ENCODE data around the gene CAMK2N1. TPM values are rescaled to one million over a fixed set of nuclear protein-coding genes. Genes with fewer than 3 reads are reported as not detected.
A peak's percentile ranks its signal among the peaks of the same experiment; 100 is the strongest.

The CAMK2N1 gene
- total and polyA plus RNA-seq, 8 donors: 3.4 to 40.7 (median 6.6) TPM

DNA sequence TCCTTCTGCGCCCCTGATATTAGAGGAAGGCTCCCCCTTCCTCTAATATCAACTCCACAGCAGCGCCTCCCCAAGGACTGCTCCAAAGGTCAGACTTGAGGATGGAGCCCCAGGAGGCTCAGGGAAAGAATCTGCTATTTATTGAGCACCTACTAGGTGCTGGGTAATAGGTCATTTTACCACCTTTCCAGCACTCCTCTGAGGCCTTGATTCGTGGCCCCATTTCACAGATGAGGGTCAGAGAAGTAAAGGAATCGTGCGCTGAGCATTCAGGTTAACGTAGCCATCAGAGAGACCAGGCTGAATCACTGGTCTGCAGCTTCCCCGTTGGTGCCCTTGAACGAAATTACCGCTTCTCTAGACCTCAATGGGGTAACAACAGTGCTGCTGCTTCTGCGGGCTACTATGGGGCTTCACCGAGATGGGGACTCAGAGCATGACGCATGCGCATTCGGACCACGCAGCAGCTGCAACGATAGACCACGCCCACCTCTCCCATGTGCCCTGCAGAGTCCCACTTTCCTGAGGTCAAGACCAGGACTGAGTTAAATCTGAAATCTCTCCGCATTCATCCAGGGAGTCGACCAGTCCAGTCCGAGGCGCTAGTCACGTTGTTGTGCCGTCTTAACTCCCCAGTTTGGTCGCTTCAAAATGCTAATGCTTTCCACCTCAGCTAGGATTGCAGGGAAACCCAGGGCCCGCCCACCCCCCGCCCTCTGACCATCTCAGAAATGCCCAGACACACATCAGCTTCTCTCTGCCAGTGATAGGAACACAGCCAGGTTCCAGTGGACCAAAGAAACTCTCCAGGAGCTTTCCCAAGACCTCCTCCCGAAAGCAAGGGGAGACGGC is 12.9 kb downstream of the CAMK2N1 start:
- Histone ChIP-seq H3K27ac (no peak overlapping the region), H3K27me3 (no peaks in the 10 kb centered on the region), H3K36me3 (no peaks in the 10 kb centered on the region), H3K4me1 (peaks cover 0 to 6% (median 5%) of the 10 kb centered on the region in 3 donors), H3K9me3 (no peaks in the 10 kb centered on the region), H3K4me3 (no peak overlapping the region)
- ATAC-seq (peak in 1 of 4 donors; percentile 46), DNase-seq (peak in 1 of 6 donors; percentile 44), FAIRE-seq (no peak)
- 28 to 33% methylated on average over 28 of the region's 28 CpGs for WGBS, 2 donors
- intact Hi-C loops (cut with DNase I): no loop called here
- no peak for TF ChIP-seq CTCF (IDR thresholded peaks at IDR 0.05)

GRCh38 chr1:20472121-20472520 is 13.9 kb downstream of the CAMK2N1 start:
- DNase-seq: no peak
- no peaks in the 10 kb centered on the region for H3K9me3 ChIP-seq
- H3K4me1 ChIP-seq: peaks cover 0 to 6% (median 5%) of the 10 kb centered on the region in 3 donors
- 81 to 93% methylated on average over 4 of the region's 4 CpGs for WGBS, 2 donors
- ATAC-seq: no peak
- H3K27ac ChIP-seq: no peak overlapping the region
- FAIRE-seq: no peak
- H3K27me3 ChIP-seq: no peaks in the 10 kb centered on the region
- no peak for TF ChIP-seq CTCF (IDR thresholded peaks at IDR 0.05)
- intact Hi-C loops (cut with DNase I): no loop called here
- H3K36me3 ChIP-seq: no peaks in the 10 kb centered on the region
- H3K4me3 ChIP-seq: no peak overlapping the region

DNA sequence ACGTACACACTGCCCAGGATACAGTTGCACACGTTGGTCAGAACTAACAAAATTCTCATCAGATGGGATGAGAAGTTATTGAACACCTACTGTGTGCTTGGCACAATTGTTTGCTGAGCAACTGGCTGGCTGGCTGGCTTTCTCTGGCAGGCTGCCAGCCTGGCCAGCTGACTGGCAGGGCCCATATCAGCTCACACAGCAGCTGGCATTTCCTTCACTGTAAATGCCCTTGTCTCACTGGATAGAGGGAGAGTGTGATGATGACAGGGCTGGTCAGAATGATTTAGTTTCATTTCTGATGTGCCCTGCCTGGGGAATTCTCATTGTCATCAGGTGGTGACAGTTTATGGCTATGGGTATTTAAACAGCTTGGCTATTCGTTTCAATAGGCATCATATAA is 15.8 kb downstream of the CAMK2N1 start:
- no peak overlapping the region for H3K27ac ChIP-seq
- no peaks in the 10 kb centered on the region for H3K4me1 ChIP-seq
- DNase-seq: no peak
- TF ChIP-seq CTCF (IDR thresholded peaks at IDR 0.05): no peak
- ATAC-seq: peak in 3 of 4 donors; percentile 44 to 58 (median 57)
- no peaks in the 10 kb centered on the region for H3K9me3 ChIP-seq
- no peaks in the 10 kb centered on the region for H3K36me3 ChIP-seq
- no peak overlapping the region for H3K4me3 ChIP-seq
- intact Hi-C loops (cut with DNase I): no loop called here
- no peaks in the 10 kb centered on the region for H3K27me3 ChIP-seq
- FAIRE-seq: no peak
- 46 to 48% methylated on average over 3 of the region's 3 CpGs for WGBS, 2 donors

GRCh38 chr1:20469406-20470076 is 16.5 kb downstream of the CAMK2N1 start:
- Histone ChIP-seq H3K4me3 (no peak overlapping the region), H3K27me3 (no peaks in the 10 kb centered on the region), H3K9me3 (no peaks in the 10 kb centered on the region), H3K27ac (no peak overlapping the region), H3K36me3 (no peaks in the 10 kb centered on the region), H3K4me1 (no peaks in the 10 kb centered on the region)
- no peak for DNase-seq
- FAIRE-seq: no peak
- 73 to 97% methylated on average over 1 of the region's 1 CpG for WGBS, 2 donors
- no peak for ATAC-seq
- intact Hi-C loops (cut with DNase I): no loop called here
- no peak for TF ChIP-seq CTCF (IDR thresholded peaks at IDR 0.05)

DNA sequence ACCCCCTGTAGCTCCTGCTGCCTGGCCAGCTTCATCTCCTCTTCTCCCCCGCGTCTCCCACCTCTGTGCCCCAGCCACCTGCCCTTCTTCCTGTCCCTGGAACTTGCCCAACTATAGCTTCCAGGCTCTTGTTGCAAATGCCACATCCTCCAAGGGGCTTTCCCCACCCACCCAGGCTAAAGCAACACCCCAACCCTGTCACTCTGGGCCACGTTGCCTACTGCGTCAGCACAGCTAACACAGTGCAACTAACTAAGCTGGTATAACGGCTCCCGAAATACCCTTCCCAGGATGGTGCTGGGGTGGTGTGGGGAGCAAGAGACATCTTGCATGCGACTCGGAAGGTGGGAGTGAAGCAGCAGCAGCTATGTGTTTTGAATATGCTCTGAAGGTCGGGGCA is 19.7 kb downstream of the CAMK2N1 start:
- TF ChIP-seq CTCF (IDR thresholded peaks at IDR 0.05): no peak
- WGBS, 2 donors: 56 to 68% methylated on average over 9 of the region's 9 CpGs
- no peak overlapping the region for H3K27ac ChIP-seq
- H3K4me3 ChIP-seq: no peak overlapping the region
- H3K9me3 ChIP-seq: no peaks in the 10 kb centered on the region
- DNase-seq: no peak
- H3K27me3 ChIP-seq: no peaks in the 10 kb centered on the region
- H3K4me1 ChIP-seq: no peaks in the 10 kb centered on the region
- ATAC-seq: no peak
- intact Hi-C loops (cut with DNase I): no loop called here
- FAIRE-seq: no peak
- H3K36me3 ChIP-seq: no peaks in the 10 kb centered on the region

Measured in pancreas (tissue), 10 donors.